ENCODE data around the gene ACOXL.

ACOXL gene

GRCh38 chr2:111091811-111092211 lies 359.4 kb downstream of the ACOXL start:
- no peak for DNase-seq

- no peak for DNase-seq
These were observed 362.3 kb downstream of the ACOXL start for GRCh38 chr2:111094691-111095090.

GRCh38 chr2:111095434-111095833 lies 363.1 kb downstream of the ACOXL start:
- DNase-seq: no peak

GRCh38 chr2:111099402-111099801 lies 367.0 kb downstream of the ACOXL start:
- no peak for DNase-seq

GRCh38 chr2:111100087-111100764 lies 367.9 kb downstream of the ACOXL start:
- DNase-seq: no peak

GRCh38 chr2:111100765-111101162 lies 368.4 kb downstream of the ACOXL start:
- DNase-seq: no peak

GRCh38 chr2:111101592-111101991 lies 369.2 kb downstream of the ACOXL start:
- DNase-seq: no peak

GRCh38 chr2:111102216-111102615 lies 369.8 kb downstream of the ACOXL start:
- DNase-seq: no peak

GRCh38 chr2:111105926-111106325 lies 373.6 kb downstream of the ACOXL start:
- DNase-seq: no peak

- DNase-seq: no peak
These were observed 374.3 kb downstream of the ACOXL start for GRCh38 chr2:111106706-111107105.

GRCh38 chr2:111108745-111109271 lies 376.4 kb downstream of the ACOXL start:
- DNase-seq: no peak

GRCh38 chr2:111111101-111111755 lies 378.9 kb downstream of the ACOXL start:
- DNase-seq: no peak

GRCh38 chr2:111113838-111114237 lies 381.5 kb downstream of the ACOXL start:
- no peak for DNase-seq

- no peak for DNase-seq
These were observed 383.8 kb downstream of the ACOXL start for GRCh38 chr2:111116011-111116746.

- DNase-seq: peak; percentile 45
These were observed 384.6 kb downstream of the ACOXL start for GRCh38 chr2:111116843-111117597.

GRCh38 chr2:111117598-111118480 lies 385.5 kb downstream of the ACOXL start:
- peak; percentile 29 for DNase-seq

GRCh38 chr2:111118481-111118980 lies 386.2 kb downstream of the ACOXL start:
- DNase-seq: no peak

GRCh38 chr2:111118981-111119821 lies 386.8 kb downstream of the ACOXL start:
- DNase-seq: no peak

- no peak for DNase-seq
These were observed 387.5 kb downstream of the ACOXL start for GRCh38 chr2:111119822-111120252.

- DNase-seq: peak; percentile 91
These were observed 388.1 kb downstream of the ACOXL start, which contains the start of gene BCL2L11 for GRCh38 chr2:111120253-111121027. Gene BCL2L11, plus strand, starts transcription at chr2:111120914. Its CDS starts 2,832 bp downstream, at chr2:111123746.

Measured in GF-D8 (cell line).